ENCODE results near the gene CACNA1F. TPM values are rescaled to one million over a fixed set of nuclear protein-coding genes. Genes with fewer than 3 reads are reported as not detected.
A peak's percentile ranks its signal among the peaks of the same experiment; 100 is the strongest.

The CACNA1F gene
- total RNA-seq, 1 experiment from 2014 or later, result 0.05 TPM

DNA sequence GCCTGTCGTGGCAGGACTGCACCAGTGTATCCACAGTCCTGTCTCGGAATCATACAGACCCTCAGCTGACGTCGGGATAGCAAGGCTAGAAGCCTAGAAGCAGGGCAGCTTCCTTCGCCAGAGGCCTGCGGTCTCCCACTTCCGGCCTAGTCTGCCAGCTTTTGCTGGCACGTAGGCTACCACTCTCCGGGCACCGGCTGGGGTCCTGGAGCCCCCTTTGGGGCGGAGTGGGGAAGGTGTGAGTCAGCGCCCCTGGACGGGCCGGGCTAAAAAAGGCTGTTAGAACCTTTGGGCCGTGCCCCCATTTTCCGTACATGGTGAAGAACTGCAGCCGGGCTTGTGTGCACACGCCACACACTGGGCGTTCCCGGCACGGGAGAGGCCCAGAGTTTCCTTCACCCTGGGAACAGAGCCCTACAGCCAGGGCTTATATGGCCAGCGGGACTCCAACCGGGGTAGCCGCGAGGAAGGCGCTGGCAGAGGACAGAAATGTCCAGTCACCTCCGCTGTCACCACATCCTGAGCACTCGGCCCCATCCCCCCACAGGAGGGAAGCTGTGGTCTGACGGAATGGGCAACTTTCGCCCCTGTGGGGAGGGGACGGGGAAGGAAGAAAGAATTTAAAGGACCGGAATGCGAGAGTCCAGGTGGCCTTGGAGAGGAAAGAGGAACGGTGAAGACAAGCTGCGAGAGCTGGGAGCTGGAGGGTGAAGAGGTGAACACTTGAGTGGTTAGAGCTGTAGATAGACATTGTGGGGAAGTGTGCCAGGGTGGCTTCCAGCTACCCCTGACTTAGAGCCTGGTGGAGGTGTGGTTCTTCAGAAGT lies 66.0 kb downstream of the CACNA1F start:
- Mint-ChIP-seq H3K4me3 (ENCODE audit: unreplicated experiment) (no peak overlapping the region), H3K27me3 (ENCODE audit: insufficient read depth, unreplicated experiment) (no peaks in the 10 kb centered on the region), H3K9me3 (ENCODE audit: unreplicated experiment) (no peaks in the 10 kb centered on the region), H3K4me1 (ENCODE audit: low read depth, unreplicated experiment) (peaks cover 7% of the 10 kb centered on the region), H3K36me3 (ENCODE audit: insufficient read depth, unreplicated experiment) (peaks cover 14% of the 10 kb centered on the region), H3K27ac (ENCODE audit: unreplicated experiment) (no peak overlapping the region)
- intact Hi-C loops (cut with micrococcal nuclease; ENCODE audit: unreplicated experiment), result no loop called here
- H3K9me3 ChIP-seq, result no peaks in the 10 kb centered on the region
- POLR2A ChIA-PET, result no interaction called here
- no peak for DNase-seq
- CTCF ChIA-PET, result no interaction called here
- TF ChIP-seq, protein P1, sequence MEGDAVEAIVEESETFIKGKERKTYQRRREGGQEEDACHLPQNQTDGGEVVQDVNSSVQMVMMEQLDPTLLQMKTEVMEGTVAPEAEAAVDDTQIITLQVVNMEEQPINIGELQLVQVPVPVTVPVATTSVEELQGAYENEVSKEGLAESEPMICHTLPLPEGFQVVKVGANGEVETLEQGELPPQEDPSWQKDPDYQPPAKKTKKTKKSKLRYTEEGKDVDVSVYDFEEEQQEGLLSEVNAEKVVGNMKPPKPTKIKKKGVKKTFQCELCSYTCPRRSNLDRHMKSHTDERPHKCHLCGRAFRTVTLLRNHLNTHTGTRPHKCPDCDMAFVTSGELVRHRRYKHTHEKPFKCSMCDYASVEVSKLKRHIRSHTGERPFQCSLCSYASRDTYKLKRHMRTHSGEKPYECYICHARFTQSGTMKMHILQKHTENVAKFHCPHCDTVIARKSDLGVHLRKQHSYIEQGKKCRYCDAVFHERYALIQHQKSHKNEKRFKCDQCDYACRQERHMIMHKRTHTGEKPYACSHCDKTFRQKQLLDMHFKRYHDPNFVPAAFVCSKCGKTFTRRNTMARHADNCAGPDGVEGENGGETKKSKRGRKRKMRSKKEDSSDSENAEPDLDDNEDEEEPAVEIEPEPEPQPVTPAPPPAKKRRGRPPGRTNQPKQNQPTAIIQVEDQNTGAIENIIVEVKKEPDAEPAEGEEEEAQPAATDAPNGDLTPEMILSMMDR (IDR thresholded peaks at IDR 0.05; ENCODE audit: insufficient read depth in 1 of 2, low read depth in 1 of 2, low read length in 1 of 2, severe bottlenecking in 1 of 2, unreplicated experiment in 1 of 2), result no peak
- no peaks in the 10 kb centered on the region for H3K4me1 ChIP-seq
- H3K27me3 ChIP-seq (replicated peaks; ENCODE audit: control insufficient read depth, insufficient read depth, low read length), result no peaks in the 10 kb centered on the region
- no peaks in the 10 kb centered on the region for H3K36me3 ChIP-seq (ENCODE audit: control insufficient read depth, insufficient read depth, low read length)
- H3K4me3 ChIP-seq (ENCODE audit: low read depth, low read length), result no peak overlapping the region
- no TSS peak for BruUV-seq (replicated peaks)

DNA sequence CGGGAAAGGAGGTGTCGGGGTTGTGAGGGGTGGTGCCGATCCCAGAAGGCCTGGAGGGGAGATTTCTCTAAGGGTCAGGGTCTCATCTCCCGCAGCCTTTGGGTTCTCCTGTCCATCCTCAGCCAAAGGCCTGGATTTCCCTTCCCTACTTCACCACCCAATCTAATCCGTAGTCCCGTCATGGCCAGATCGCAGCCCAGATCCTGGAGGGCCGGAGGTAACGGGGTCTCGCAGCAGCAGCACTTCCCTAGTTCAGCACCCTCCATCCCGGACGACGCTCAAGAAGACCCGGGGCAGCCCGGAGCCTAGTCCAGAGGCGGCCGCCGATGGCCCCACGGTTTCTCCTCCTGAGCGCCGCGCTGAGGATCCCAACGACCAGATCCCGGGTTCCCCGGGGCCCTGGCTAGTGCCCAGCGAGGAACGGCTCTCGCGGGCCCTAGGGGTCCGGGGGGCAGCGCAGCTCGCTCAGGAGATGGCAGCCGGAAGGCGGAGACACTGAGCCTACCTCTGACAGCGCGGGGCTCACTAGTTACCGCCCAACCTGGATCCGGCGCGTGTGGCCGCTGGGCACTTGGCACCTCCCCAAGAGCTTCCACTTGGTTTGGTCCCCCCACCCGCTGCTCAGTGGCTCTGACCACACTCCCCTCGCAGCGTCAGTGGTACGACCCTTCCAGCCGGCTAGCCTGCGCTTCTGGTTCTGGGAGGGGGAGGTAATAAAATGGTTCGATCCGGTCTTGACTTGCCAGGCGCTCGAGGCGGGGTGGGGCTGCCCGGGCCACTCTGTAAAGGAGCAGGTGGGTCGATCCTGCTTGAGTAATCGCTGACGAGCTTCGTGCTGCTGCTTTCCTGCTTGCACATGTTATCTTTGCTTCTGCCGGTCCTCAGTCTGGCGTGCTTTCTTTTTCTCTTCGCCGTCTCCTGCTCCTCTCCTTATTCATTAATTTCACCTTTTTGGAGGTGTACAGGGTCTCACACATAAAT lies 66.9 kb downstream of the CACNA1F start:
- BruUV-seq (replicated peaks), result no TSS peak
- intact Hi-C loops (cut with micrococcal nuclease; ENCODE audit: unreplicated experiment), result no loop called here
- Mint-ChIP-seq H3K27ac (ENCODE audit: unreplicated experiment) (no peak overlapping the region), H3K4me1 (ENCODE audit: low read depth, unreplicated experiment) (peaks cover 7% of the 10 kb centered on the region), H3K36me3 (ENCODE audit: insufficient read depth, unreplicated experiment) (peaks cover 9% of the 10 kb centered on the region), H3K9me3 (ENCODE audit: unreplicated experiment) (no peaks in the 10 kb centered on the region), H3K27me3 (ENCODE audit: insufficient read depth, unreplicated experiment) (no peaks in the 10 kb centered on the region), H3K4me3 (ENCODE audit: unreplicated experiment) (no peak overlapping the region)
- no peaks in the 10 kb centered on the region for H3K36me3 ChIP-seq (ENCODE audit: control insufficient read depth, insufficient read depth, low read length)
- H3K9me3 ChIP-seq, result no peaks in the 10 kb centered on the region
- peak in 1 of 2 experiments; percentile 55 for DNase-seq
- H3K4me3 ChIP-seq (ENCODE audit: low read depth, low read length), result no peak overlapping the region
- TF ChIP-seq, protein P1 (IDR thresholded peaks at IDR 0.05; ENCODE audit: insufficient read depth in 1 of 2, low read depth in 1 of 2, low read length in 1 of 2, severe bottlenecking in 1 of 2, unreplicated experiment in 1 of 2), result no peak
- ChIA-PET CTCF (no interaction called here), POLR2A (no interaction called here)
- H3K4me1 ChIP-seq, result no peaks in the 10 kb centered on the region
- no peaks in the 10 kb centered on the region for H3K27me3 ChIP-seq (replicated peaks; ENCODE audit: control insufficient read depth, insufficient read depth, low read length)
